OCI-M1 (cell line): ENCODE measurements around the gene MRPL55.

Experiments
- DNase-seq: peaks from one replicate; lab custom pipeline; 2025; lab: John Stamatoyannopoulos, UW

Gene MRPL55

GRCh38 chr1:228070173-228070572 is 38.9 kb downstream of the MRPL55 start:
- DNase-seq: no peak

- no peak for DNase-seq
Observed at GRCh38 chr1:228068359-228068758, 40.7 kb downstream of the MRPL55 start.

GRCh38 chr1:228066891-228067654 is 42.0 kb downstream of the MRPL55 start:
- no peak for DNase-seq

DNA sequence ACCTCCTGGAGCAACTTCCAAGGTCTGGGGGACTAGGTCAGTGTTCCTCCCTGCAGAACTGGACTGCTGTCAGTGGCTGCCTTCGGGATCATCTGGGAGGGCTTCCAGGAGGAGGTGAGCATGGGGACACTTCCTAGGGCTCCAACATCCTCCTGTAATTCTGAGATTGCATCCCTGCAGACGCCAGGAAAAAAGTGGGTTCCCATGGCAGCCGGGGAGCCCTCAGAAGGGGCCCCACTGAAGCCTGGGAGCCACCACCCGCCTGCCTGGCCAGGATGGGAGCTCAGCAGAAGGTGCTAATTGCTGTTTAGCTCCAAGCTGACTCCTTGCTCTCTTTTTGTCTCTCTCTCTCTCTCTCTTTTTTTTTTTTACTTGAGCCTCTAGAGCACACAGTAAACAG is 42.7 kb downstream of the MRPL55 start:
- DNase-seq: no peak

- DNase-seq: no peak
Observed at GRCh38 chr1:228065543-228066347, 43.4 kb downstream of the MRPL55 start.

DNA sequence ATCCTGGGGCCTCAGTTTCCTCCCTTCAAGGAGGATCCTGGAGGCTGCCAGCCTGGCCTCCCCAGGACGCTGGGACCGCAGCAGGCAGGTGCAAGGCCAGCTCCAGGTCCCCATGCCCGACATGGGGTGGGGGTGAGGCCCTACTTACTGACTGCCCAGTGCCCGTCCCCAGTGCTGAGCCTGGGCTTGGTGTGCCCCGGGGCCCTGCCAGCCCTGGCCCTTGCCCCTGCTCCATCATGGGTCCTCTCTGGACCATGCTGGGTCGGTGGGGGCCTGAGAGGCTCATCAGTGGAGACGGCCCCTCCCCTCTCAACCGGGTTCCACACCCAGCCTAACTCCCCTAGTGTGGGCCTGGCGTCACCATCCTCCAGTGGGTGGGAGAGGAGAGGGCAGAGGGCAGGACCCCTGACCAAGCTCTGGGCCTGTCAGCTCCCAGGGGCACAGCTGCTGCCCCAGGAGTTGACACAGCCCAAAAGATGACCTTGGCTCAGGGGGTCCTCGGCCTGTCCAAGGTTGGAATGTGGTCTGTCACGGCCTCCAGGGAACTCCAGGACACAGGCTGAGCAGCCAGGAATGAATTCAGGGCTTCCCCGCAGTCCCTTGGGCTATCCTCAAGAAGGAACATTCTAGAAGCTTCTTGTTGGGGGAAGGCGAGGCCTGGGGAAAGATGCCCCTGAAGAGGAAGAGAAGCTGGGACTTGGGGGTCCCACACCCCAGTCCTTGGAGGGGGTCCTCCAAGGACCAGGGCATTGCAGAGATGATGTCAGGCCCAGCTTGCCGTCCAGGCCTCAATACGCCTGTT is 44.2 kb downstream of the MRPL55 start:
- no peak for DNase-seq

DNA sequence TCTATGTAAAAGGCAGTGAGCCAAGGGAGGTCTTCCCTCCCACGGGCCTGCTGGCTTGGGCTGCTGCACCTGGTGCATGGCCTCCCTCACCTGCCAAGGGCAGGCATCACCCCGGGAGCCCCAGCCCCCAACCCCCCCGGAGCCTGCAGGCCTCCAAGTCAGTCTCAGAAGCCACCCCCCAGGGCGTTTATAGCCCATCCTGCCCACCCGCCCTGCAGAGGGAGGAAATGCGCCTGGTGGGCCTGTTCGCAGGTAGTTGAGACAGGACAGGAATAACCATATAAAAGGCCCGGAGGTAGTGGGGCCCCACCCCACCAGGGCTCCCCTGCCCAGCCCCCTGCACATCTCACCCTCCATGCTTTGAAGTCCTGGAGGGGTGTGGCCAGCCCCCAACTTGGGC is 44.8 kb downstream of the MRPL55 start:
- no peak for DNase-seq

- DNase-seq: no peak
Observed at GRCh38 chr1:228063251-228064191, 45.6 kb downstream of the MRPL55 start.

DNA sequence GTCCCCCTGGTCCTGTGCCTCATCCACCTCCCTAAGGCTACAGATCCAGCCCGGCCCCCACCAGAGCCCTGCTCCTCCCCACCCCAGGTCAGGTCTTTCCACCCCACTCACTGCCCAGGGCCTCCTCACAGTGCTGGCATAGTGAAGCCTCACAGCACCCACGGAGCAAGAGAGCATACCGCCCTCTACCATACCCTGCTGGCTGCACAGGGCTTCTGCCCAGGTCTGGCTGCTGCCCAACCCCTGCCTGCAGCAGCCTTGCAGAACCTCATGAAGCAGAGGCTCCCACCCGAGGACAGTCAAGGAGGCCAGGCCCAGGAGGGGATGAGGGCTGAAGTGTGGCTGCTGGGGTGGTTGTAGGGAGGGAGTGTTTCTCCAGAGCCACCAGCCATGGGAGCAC is 46.3 kb downstream of the MRPL55 start:
- DNase-seq: no peak

- no peak for DNase-seq
Observed at GRCh38 chr1:228062085-228062791, 46.9 kb downstream of the MRPL55 start.

GRCh38 chr1:228061411-228062084 is 47.6 kb downstream of the MRPL55 start:
- no peak for DNase-seq

DNA sequence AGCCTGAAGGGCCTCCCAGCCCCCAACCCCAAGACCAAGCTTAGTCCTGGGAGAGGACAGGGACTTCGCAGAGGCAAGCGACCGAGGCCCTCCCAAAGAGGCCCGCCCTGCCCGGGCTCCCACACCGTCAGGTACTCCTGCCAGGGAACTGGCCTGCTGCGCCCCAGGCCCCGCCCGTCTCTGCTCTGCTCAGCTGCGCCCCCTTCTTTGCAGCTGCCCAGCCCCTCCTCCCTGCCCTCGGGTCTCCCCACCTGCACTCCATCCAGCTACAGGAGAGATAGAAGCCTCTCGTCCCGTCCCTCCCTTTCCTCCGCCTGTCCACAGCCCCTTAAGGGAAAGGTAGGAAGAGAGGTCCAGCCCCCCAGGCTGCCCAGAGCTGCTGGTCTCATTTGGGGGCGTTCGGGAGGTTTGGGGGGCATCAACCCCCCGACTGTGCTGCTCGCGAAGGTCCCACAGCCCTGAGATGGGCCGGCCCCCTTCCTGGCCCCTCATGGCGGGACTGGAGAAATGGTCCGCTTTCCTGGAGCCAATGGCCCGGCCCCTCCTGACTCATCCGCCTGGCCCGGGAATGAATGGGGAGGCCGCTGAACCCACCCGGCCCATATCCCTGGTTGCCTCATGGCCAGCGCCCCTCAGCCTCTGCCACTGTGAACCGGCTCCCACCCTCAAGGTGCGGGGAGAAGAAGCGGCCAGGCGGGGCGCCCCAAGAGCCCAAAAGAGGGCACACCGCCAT is 48.5 kb downstream of the MRPL55 start:
- DNase-seq: no peak

GRCh38 chr1:228059634-228060457 is 49.3 kb downstream of the MRPL55 start:
- no peak for DNase-seq

DNA sequence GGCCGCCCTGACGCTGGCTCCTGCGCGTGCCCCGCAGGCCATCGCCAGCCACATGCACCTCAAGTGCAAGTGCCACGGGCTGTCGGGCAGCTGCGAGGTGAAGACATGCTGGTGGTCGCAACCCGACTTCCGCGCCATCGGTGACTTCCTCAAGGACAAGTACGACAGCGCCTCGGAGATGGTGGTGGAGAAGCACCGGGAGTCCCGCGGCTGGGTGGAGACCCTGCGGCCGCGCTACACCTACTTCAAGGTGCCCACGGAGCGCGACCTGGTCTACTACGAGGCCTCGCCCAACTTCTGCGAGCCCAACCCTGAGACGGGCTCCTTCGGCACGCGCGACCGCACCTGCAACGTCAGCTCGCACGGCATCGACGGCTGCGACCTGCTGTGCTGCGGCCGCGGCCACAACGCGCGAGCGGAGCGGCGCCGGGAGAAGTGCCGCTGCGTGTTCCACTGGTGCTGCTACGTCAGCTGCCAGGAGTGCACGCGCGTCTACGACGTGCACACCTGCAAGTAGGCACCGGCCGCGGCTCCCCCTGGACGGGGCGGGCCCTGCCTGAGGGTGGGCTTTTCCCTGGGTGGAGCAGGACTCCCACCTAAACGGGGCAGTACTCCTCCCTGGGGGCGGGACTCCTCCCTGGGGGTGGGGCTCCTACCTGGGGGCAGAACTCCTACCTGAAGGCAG is 50.0 kb downstream of the MRPL55 start:
- no peak for DNase-seq

GRCh38 chr1:228058172-228058948 is 50.7 kb downstream of the MRPL55 start:
- no peak for DNase-seq
